IMR-90 (cell line): ENCODE results near the gene DNMT3L. TPM values are rescaled to one million over a fixed set of nuclear protein-coding genes. Genes with fewer than 3 reads are reported as not detected.

ENCODE experiments used
- ATAC-seq: fragments of 200-7000 bp; cut with Tn5 transposase; 2 replicates; pipeline ENCODE4 v1.9.1; 2020; ENCODE audit warnings: low read depth, mild to moderate bottlenecking, moderate library complexity
- BruUV-seq: library from RNA; stranded (reverse); fragments of 400-500 nt; replicated peaks from 2 replicates; lab custom pipeline; 2021; lab: Mats Ljungman, UMichigan
- CTCF ChIA-PET: fragments of 300-600 bp; formaldehyde crosslinking; extraction: SDS; loops from one replicate; lab custom pipeline; 2021; ENCODE audit warnings: antibody characterized with exemption; lab: Yijun Ruan, JAX
- POLR2A ChIA-PET: fragments of 300-600 bp; sonication (Branson Sonifier 250); formaldehyde crosslinking; loops from one replicate; lab custom pipeline; 2022; ENCODE audit warnings: antibody characterized with exemption; ENCODE audit not compliant: unreplicated experiment; lab: Charles Lee
- DNase-seq: peaks from one replicate; pipeline ENCODE4 v3.0.0; 2013
- H2AFZ ChIP-seq: replicated peaks from 2 replicates; pipeline ENCODE3; 2013; ENCODE audit warnings: low read length, mild to moderate bottlenecking; ENCODE audit not compliant: poor library complexity
- H2AK5ac ChIP-seq: 2 replicates; pipeline ENCODE4 v1.6.1; 2013; ENCODE audit warnings: low read depth, low read length, inconsistent platforms
- H2AK9ac ChIP-seq: replicated peaks from 2 replicates; pipeline ENCODE3; 2013; ENCODE audit warnings: mild to moderate bottlenecking, low read depth, low read length, moderate library complexity; ENCODE audit not compliant: poor library complexity
- H2BK120ac ChIP-seq: 2 replicates; pipeline ENCODE4 v1.6.1; 2013; ENCODE audit warnings: low read depth, low read length, inconsistent platforms
- H2BK15ac ChIP-seq: 3 replicates; pipeline ENCODE4 v1.6.1; 2013; ENCODE audit warnings: low read depth, low read length, inconsistent platforms
- H2BK20ac ChIP-seq: 2 replicates; pipeline ENCODE4 v1.6.1; 2013; ENCODE audit warnings: low read depth, mild to moderate bottlenecking, inconsistent platforms, low read length, moderate library complexity
- H2BK5ac ChIP-seq: 2 replicates; pipeline ENCODE4 v1.6.1; 2013; ENCODE audit warnings: mild to moderate bottlenecking, low read depth, low read length, inconsistent platforms; ENCODE audit not compliant: poor library complexity, severe bottlenecking
- H3K14ac ChIP-seq: replicated peaks from 2 replicates; pipeline ENCODE4 v1.6.1; 2013; ENCODE audit warnings: low read depth, low read length, inconsistent platforms
- H3K18ac ChIP-seq: 2 replicates; pipeline ENCODE4 v1.6.1; 2013; ENCODE audit warnings: low read depth, low read length, control low read depth
- H3K23ac ChIP-seq: 2 replicates; pipeline ENCODE4 v1.6.1; 2013; ENCODE audit warnings: low read depth, low read length, inconsistent platforms
- H3K27ac ChIP-seq: 2 replicates; pipeline ENCODE4 v1.5.1; 2013; ENCODE audit warnings: mild to moderate bottlenecking, control low read depth, low read length; ENCODE audit not compliant: insufficient read depth
- H3K27me3 ChIP-seq: 2 replicates; pipeline ENCODE4 v1.6.1; 2013; ENCODE audit warnings: low read length; ENCODE audit not compliant: control insufficient read depth, insufficient read depth
- H3K36me3 ChIP-seq: 2 replicates; pipeline ENCODE4 v1.6.1; 2013; ENCODE audit warnings: low read length, mixed read lengths; ENCODE audit not compliant: control insufficient read depth, insufficient read depth
- H3K4ac ChIP-seq: 2 replicates; pipeline ENCODE4 v1.6.1; 2013; ENCODE audit warnings: low read depth, low read length, inconsistent platforms
- H3K4me1 ChIP-seq: 2 replicates; pipeline ENCODE4 v1.6.1; 2013; ENCODE audit warnings: low read length, mixed read lengths; ENCODE audit not compliant: control insufficient read depth, insufficient read depth
- H3K4me2 ChIP-seq: 2 replicates; pipeline ENCODE4 v1.6.1; 2013; ENCODE audit warnings: low read depth, mild to moderate bottlenecking, control low read depth, low read length, moderate library complexity
- H3K4me3 ChIP-seq: 2 replicates; pipeline ENCODE4 v1.5.1; 2013; ENCODE audit warnings: low read depth, mild to moderate bottlenecking, control low read depth, low read length, moderate library complexity; ENCODE audit not compliant: insufficient read depth
- H3K56ac ChIP-seq: 2 replicates; pipeline ENCODE4 v1.6.1; 2013; ENCODE audit warnings: low read length, inconsistent platforms; ENCODE audit not compliant: insufficient read depth; ENCODE audit errors: extremely low read depth
- H3K79me1 ChIP-seq, 2 experiments: 2 replicates each; pipeline ENCODE4 v1.6.1; 2013; ENCODE audit warnings: low read length in 2 of 2, inconsistent platforms in 1 of 2, low read depth in 1 of 2
- H3K9ac ChIP-seq: 2 replicates; pipeline ENCODE4 v1.6.1; 2013; ENCODE audit warnings: low read depth, low read length, control low read depth
- H3K9me1 ChIP-seq: 2 replicates; pipeline ENCODE4 v1.6.1; 2013; ENCODE audit warnings: low read length, inconsistent platforms; ENCODE audit not compliant: insufficient read depth
- H3K9me3 ChIP-seq: 2 replicates; pipeline ENCODE4 v1.6.1; 2013; ENCODE audit warnings: low read length; ENCODE audit not compliant: control insufficient read depth, insufficient read depth
- H4K20me1 ChIP-seq: 2 replicates; pipeline ENCODE4 v1.6.1; 2013; ENCODE audit warnings: low read length, inconsistent platforms; ENCODE audit not compliant: insufficient read depth
- H4K5ac ChIP-seq: 2 replicates; pipeline ENCODE4 v1.6.1; 2013; ENCODE audit warnings: mild to moderate bottlenecking, low read depth, low read length, control low read depth
- H4K8ac ChIP-seq, 2 experiments: 2 replicates each; pipeline ENCODE4 v1.6.1; 2013; ENCODE audit warnings: low read depth in 2 of 2, low read length in 2 of 2, control low read depth in 1 of 2, inconsistent platforms in 1 of 2
- H4K91ac ChIP-seq: 2 replicates; pipeline ENCODE4 v1.6.1; 2013; ENCODE audit warnings: low read depth, low read length, inconsistent platforms; ENCODE audit not compliant: insufficient read depth
- NFE2L2 ChIP-seq: fragments of 150-350 bp; IDR thresholded peaks from 2 replicates; pipeline ENCODE4 v1.6.1; 2016; ENCODE audit warnings: low read depth, mild to moderate bottlenecking, low read length
- RAD21 ChIP-seq: IDR thresholded peaks from 2 replicates; pipeline ENCODE4 v1.6.1; 2012; ENCODE audit warnings: low read length, improper control_type of control experiment
- WGBS, 2 experiments: methylation state at CpG; one replicate each; pipeline versions ENCODE4 v1.1.5 to v1.1.7; 2013; ENCODE audit warnings: missing lambda C conversion rate in 2 of 2; ENCODE audit not compliant: insufficient read length in 1 of 2; ENCODE audit errors: extremely low coverage in 2 of 2; 5-methylcytosine and 5-hydroxymethylcytosine counted together
- dilution Hi-C: fragments of 300-500 bp; cut with HindIII; formaldehyde crosslinking; loops from one replicate; pipeline ENCODE4 v1.14.3; 2018; ENCODE audit warnings: low sequenced_read_pairs; ENCODE audit not compliant: unreplicated experiment
- in situ Hi-C: fragments of 300-500 bp; cut with MboI; formaldehyde crosslinking; loops from 3 replicates; pipeline ENCODE4 v1.14.3; 2019; ENCODE audit warnings: low sequenced_read_pairs, inconsistent platforms, mixed read lengths
- intact Hi-C: fragments of 100-400 bp; cut with micrococcal nuclease; formaldehyde crosslinking; loops from 2 replicates; pipeline ENCODE4 v1.10.0; 2022
- polyA plus RNA-seq, 3 experiments: library from polyadenylated mRNA; depleted of rRNA; stranded (reverse); fragments of >200 nt; gene quantifications; 2 replicates each; pipeline ENCODE4 v1.2.3, GENCODE V29; 2012; ENCODE audit warnings: low replicate concordance in 1 of 3
- total RNA-seq: library from RNA; depleted of rRNA; stranded (reverse); fragments of >200 nt; gene quantifications from 2 replicates; pipeline ENCODE4 v1.2.3, GENCODE V29; 2012

The DNMT3L gene
- total and polyA plus RNA-seq, 2 of the 4 experiments (the other 2 are of a cell fraction) = not detected

- intact Hi-C loops = no loop called here
- Histone ChIP-seq H3K4ac (no peak overlapping the region), H3K4me3 (no peak overlapping the region), H2AFZ (no peak overlapping the region), H3K9me1 (no peaks in the 10 kb centered on the region), H4K91ac (no peak overlapping the region), H2AK5ac (no peak overlapping the region), H3K9me3 (no peaks in the 10 kb centered on the region), H3K36me3 (no peaks in the 10 kb centered on the region), H2BK5ac (no peak overlapping the region), H3K56ac (no peak overlapping the region), H3K4me1 (no peaks in the 10 kb centered on the region), H4K20me1 (no peaks in the 10 kb centered on the region), H2AK9ac (no peak overlapping the region), H2BK15ac (no peak overlapping the region), H4K8ac (no peak overlapping the region), H3K9ac (no peak overlapping the region), H2BK20ac (no peak overlapping the region), H3K14ac (no peak overlapping the region), H3K27me3 (peaks cover 11% of the 10 kb centered on the region; the same call in 1 of the 2 replicates), H3K79me1 (no peaks in the 10 kb centered on the region), H4K5ac (no peak overlapping the region), H3K18ac (no peak overlapping the region), H3K4me2 (no peak overlapping the region), H3K27ac (no peak overlapping the region), H2BK120ac (no peak overlapping the region), H3K23ac (no peak overlapping the region)
- DNase-seq (no peak), ATAC-seq (no peak)
- in situ Hi-C loops = no loop called here
- no TSS peak for BruUV-seq
- dilution Hi-C loops = no loop called here
- ChIA-PET POLR2A (no interaction called here), CTCF (interaction anchor here (0.6 kb wide), 1 partner anchor 29 kb away, joined by 3 read pairs; no protein-coding TSS in a partner anchor)
- WGBS, 2 experiments = 53% methylated on average over 3 of the region's 17 CpGs; no CpG with 5 or more reads in 1 of the 2 experiments
- TF ChIP-seq NFE2L2 (no peak), RAD21 (no peak)
These were observed 4.1 kb upstream of the DNMT3L start for GRCh38 chr21:44265734-44266270.
